ENCODE results near the gene RTTN.

DNA sequence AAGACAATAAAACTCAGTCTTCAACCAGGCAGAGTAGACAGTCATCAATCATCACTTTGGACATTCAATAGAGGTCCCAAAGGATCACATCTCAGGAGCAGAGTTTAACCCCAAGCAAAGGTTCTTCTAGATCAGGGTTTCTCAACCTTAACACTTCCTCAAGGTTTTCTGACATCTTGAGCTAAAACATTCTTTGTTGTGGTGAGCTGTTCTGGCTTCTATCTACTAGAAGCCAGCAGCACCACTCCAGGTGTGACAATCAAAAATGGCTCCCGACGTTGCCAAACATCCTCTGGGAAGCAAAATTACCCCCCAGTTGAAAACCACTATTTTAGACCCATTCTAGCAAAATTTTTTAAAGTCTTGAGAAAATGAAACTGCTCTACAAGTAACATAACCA, 22.0 kb downstream of the RTTN start:
- TF ChIP-seq LARP7 (IDR thresholded peaks at IDR 0.05) (no peak), BRCA1 (IDR thresholded peaks at IDR 0.05; ENCODE audit: low read depth, low read length) (no peak), TCF12 (IDR thresholded peaks at IDR 0.05; ENCODE audit: low read depth, low read length) (no peak)
- TF ChIP-seq, protein P1, sequence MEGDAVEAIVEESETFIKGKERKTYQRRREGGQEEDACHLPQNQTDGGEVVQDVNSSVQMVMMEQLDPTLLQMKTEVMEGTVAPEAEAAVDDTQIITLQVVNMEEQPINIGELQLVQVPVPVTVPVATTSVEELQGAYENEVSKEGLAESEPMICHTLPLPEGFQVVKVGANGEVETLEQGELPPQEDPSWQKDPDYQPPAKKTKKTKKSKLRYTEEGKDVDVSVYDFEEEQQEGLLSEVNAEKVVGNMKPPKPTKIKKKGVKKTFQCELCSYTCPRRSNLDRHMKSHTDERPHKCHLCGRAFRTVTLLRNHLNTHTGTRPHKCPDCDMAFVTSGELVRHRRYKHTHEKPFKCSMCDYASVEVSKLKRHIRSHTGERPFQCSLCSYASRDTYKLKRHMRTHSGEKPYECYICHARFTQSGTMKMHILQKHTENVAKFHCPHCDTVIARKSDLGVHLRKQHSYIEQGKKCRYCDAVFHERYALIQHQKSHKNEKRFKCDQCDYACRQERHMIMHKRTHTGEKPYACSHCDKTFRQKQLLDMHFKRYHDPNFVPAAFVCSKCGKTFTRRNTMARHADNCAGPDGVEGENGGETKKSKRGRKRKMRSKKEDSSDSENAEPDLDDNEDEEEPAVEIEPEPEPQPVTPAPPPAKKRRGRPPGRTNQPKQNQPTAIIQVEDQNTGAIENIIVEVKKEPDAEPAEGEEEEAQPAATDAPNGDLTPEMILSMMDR (IDR thresholded peaks at IDR 0.05 in 2 of 3, conservative IDR thresholded peaks at IDR 0.05 in 1 of 3; ENCODE audit: control insufficient read depth in 2 of 3, extremely low read depth in 1 of 3, insufficient read depth in 1 of 3, low read depth in 3 of 3, low read length in 3 of 3), result no peak
